HG03060 (cell line): ENCODE data around the gene CLBA1.

Experiments
- ATAC-seq: cut with Tn5 transposase; IDR thresholded peaks from one replicate; pipeline ENCODE4 v1.9.1; 2021; ENCODE audit warnings: low read depth, moderate number of reproducible peaks; ENCODE audit not compliant: unreplicated experiment

CLBA1 gene

GRCh38 chr14:105039458-105040205, 54.0 kb downstream of the CLBA1 start:
- ATAC-seq = no peak

- ATAC-seq = no peak
These were observed 56.5 kb downstream of the CLBA1 start for GRCh38 chr14:105041841-105042765.

GRCh38 chr14:105042813-105043212, 57.2 kb downstream of the CLBA1 start:
- ATAC-seq = no peak

GRCh38 chr14:105043641-105044040, 58.1 kb downstream of the CLBA1 start:
- no peak for ATAC-seq
